Mesothelial cell of epicardium (in vitro differentiated cells): ENCODE data around the gene BRSK2. TPM values are rescaled to one million over a fixed set of nuclear protein-coding genes. Genes with fewer than 3 reads are reported as not detected.

ENCODE experiments used
- DNase-seq, 2 experiments: peaks; one replicate each; pipeline ENCODE4 v3.0.0; 2021; ENCODE audit warnings: low spot score in 2 of 2; ENCODE audit not compliant: unreplicated experiment in 2 of 2
- H3K27ac Mint-ChIP-seq: 2 replicates; pipeline ENCODE4 v1.8.0; 2021; ENCODE audit warnings: mixed read lengths
- H3K27me3 Mint-ChIP-seq: 2 replicates; pipeline ENCODE4 v1.8.0; 2021; ENCODE audit warnings: low read depth, mixed read lengths
- H3K36me3 Mint-ChIP-seq: 2 replicates; pipeline ENCODE4 v1.8.0; 2021; ENCODE audit warnings: mixed read lengths
- H3K4me1 Mint-ChIP-seq: 2 replicates; pipeline ENCODE4 v1.8.0; 2021; ENCODE audit warnings: mixed read lengths
- H3K4me3 Mint-ChIP-seq: 2 replicates; pipeline ENCODE4 v1.8.0; 2021; ENCODE audit warnings: mild to moderate bottlenecking, moderate library complexity, mixed read lengths
- H3K9me3 Mint-ChIP-seq: 2 replicates; pipeline ENCODE4 v1.8.0; 2021; ENCODE audit warnings: mixed read lengths
- total RNA-seq: library from RNA; stranded (reverse); gene quantifications from 3 replicates; pipeline ENCODE4 v1.2.1, GENCODE V29; 2021
- TF ChIP-seq, protein P1 (sequence below): fragments of 200-600 bp; sonication (generic); IDR thresholded peaks from one replicate; pipeline ENCODE4 v1.5.0; 2021; ENCODE audit warnings: antibody characterized with exemption; ENCODE audit not compliant: unreplicated experiment

Gene BRSK2
- total RNA-seq, 1 donor from 2014 or later: 4.9 TPM

DNA sequence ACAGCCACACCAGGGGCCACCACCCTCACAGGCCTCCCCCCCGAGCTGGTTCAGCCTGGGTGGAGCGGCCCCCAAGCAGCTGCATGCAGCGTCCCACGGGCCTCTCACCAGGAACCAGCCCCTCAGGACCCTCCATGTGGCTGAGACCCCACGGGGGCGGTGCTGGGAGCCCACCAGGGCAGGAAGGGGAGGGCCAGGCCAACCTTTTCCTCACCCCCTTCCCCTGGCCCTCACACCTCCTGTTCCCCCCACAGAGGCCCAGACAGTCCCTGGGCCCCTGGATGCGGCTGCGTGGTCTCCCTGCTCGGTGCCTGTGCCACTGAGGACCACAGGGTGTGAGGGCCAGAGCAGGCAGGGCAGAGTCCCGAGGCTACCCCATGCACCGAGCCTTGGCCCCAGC is 50.3 kb downstream of the BRSK2 start:
- Mint-ChIP-seq H3K27ac (no peak overlapping the region), H3K4me3 (no peak overlapping the region), H3K27me3 (no peaks in the 10 kb centered on the region), H3K36me3 (no peaks in the 10 kb centered on the region), H3K9me3 (no peaks in the 10 kb centered on the region), H3K4me1 (peaks cover 10% of the 10 kb centered on the region)
- DNase-seq: no peak
- TF ChIP-seq, protein P1, sequence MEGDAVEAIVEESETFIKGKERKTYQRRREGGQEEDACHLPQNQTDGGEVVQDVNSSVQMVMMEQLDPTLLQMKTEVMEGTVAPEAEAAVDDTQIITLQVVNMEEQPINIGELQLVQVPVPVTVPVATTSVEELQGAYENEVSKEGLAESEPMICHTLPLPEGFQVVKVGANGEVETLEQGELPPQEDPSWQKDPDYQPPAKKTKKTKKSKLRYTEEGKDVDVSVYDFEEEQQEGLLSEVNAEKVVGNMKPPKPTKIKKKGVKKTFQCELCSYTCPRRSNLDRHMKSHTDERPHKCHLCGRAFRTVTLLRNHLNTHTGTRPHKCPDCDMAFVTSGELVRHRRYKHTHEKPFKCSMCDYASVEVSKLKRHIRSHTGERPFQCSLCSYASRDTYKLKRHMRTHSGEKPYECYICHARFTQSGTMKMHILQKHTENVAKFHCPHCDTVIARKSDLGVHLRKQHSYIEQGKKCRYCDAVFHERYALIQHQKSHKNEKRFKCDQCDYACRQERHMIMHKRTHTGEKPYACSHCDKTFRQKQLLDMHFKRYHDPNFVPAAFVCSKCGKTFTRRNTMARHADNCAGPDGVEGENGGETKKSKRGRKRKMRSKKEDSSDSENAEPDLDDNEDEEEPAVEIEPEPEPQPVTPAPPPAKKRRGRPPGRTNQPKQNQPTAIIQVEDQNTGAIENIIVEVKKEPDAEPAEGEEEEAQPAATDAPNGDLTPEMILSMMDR: no peak

DNA sequence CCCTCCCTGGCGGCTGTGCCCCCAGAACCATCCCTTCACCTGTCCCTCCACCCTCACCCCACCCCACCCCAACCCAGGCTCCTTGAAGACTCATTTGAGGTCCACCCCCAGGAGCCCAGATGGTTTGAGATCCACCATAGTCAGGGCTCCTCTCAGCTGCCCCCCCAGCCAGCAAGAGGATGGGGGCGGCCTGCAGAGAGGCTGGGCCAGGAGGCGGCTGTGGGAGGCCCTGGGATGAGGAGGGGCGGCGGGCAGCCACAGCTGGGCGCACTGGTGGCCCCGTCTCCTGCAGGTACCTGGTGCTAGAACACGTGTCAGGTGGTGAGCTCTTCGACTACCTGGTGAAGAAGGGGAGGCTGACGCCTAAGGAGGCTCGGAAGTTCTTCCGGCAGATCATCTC is 50.8 kb downstream of the BRSK2 start:
- no peak overlapping the region for H3K27ac Mint-ChIP-seq
- H3K36me3 Mint-ChIP-seq: no peaks in the 10 kb centered on the region
- H3K9me3 Mint-ChIP-seq: no peaks in the 10 kb centered on the region
- no peak overlapping the region for H3K4me3 Mint-ChIP-seq
- DNase-seq: no peak
- H3K27me3 Mint-ChIP-seq: no peaks in the 10 kb centered on the region
- peaks cover 10% of the 10 kb centered on the region for H3K4me1 Mint-ChIP-seq
- TF ChIP-seq, protein P1: no peak

- TF ChIP-seq, protein P1: no peak
- peaks cover 8% of the 10 kb centered on the region for H3K4me1 Mint-ChIP-seq
- no peak overlapping the region for H3K27ac Mint-ChIP-seq
- DNase-seq: no peak
- H3K9me3 Mint-ChIP-seq: no peaks in the 10 kb centered on the region
- no peaks in the 10 kb centered on the region for H3K27me3 Mint-ChIP-seq
- no peak overlapping the region for H3K4me3 Mint-ChIP-seq
- H3K36me3 Mint-ChIP-seq: no peaks in the 10 kb centered on the region
Measured at GRCh38 chr11:1442163-1442562, 52.4 kb downstream of the BRSK2 start.

DNA sequence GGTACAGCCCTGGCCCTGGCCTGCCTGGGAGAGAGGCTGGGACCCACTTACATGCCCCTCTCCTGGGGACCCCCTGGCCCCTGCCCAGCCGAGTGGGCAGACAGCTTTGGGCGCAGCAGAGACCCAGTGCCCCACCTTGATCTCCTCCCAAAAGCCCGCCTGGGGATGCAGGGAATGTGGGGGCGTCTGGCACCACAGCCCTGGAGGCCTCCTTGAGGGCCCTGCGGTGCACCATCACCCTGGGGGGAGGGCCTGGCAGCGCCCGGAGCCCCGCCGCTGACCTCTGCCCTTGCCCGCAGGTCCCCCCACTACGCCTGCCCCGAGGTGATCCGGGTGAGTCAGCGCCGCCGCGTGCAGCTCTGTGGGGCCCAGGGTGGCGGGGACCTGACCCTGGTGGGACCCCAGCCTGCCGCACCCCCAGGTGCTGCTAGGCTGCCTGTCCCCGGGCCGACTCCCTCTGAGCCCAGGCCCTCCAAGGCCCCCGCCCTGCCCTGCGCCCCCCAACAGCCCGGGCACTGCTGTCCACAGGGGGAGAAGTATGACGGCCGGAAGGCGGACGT is 53.2 kb downstream of the BRSK2 start:
- H3K4me3 Mint-ChIP-seq: no peak overlapping the region
- no peak for DNase-seq
- H3K27ac Mint-ChIP-seq: no peak overlapping the region
- peaks cover 8% of the 10 kb centered on the region for H3K4me1 Mint-ChIP-seq
- no peaks in the 10 kb centered on the region for H3K27me3 Mint-ChIP-seq
- H3K9me3 Mint-ChIP-seq: no peaks in the 10 kb centered on the region
- H3K36me3 Mint-ChIP-seq: no peaks in the 10 kb centered on the region
- TF ChIP-seq, protein P1: no peak

DNA sequence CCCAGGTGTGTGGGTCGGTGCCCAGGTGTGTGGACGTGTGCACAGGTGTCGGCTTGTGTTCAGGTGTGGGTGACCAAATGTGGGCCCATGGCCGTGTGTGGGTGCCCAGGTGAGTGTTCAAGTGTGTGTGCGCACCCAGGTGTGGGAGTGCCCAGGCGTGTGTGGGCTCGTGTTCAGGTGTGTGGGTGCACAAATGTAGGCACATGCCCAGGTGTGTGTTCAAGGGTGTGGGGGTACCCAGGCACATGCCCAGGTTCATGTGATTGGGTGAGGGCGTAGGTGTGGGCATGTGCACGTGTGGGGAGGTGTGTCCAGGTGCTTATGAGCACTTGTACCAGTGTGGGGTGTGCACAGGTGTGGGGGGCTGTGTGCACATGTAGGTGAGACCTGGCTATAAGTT is 54.0 kb downstream of the BRSK2 start:
- no peak for DNase-seq
- H3K27ac Mint-ChIP-seq: no peak overlapping the region
- TF ChIP-seq, protein P1: no peak
- H3K4me3 Mint-ChIP-seq: no peak overlapping the region
- no peaks in the 10 kb centered on the region for H3K9me3 Mint-ChIP-seq
- H3K4me1 Mint-ChIP-seq: peaks cover 2% of the 10 kb centered on the region
- H3K36me3 Mint-ChIP-seq: no peaks in the 10 kb centered on the region
- H3K27me3 Mint-ChIP-seq: no peaks in the 10 kb centered on the region

- Mint-ChIP-seq H3K9me3 (no peaks in the 10 kb centered on the region), H3K27ac (no peak overlapping the region), H3K4me3 (no peak overlapping the region), H3K36me3 (no peaks in the 10 kb centered on the region), H3K27me3 (no peaks in the 10 kb centered on the region), H3K4me1 (peaks cover 2% of the 10 kb centered on the region)
- no peak for DNase-seq
- TF ChIP-seq, protein P1: no peak
Measured at GRCh38 chr11:1444321-1444720, 54.6 kb downstream of the BRSK2 start.
